IPS-18c (cell line): Measurements from ENCODE around the gene COG5.

Experiments
- H3K4me3 ChIP-seq: 2 replicates; pipeline ENCODE4 v1.7.0; 2013; ENCODE audit warnings: low read depth, mild to moderate bottlenecking, low read length, moderate library complexity; ENCODE audit not compliant: insufficient read depth
- H3K9me3 ChIP-seq: one replicate; pipeline ENCODE4 v1.6.1; 2013; ENCODE audit warnings: mild to moderate bottlenecking, low read length, moderate library complexity; ENCODE audit not compliant: control insufficient read depth, insufficient read depth

COG5 gene

GRCh38 chr7:107584716-107585115 is 21.0 kb upstream of the COG5 start:
- H3K9me3 ChIP-seq, result no peaks in the 10 kb centered on the region
- no peak overlapping the region for H3K4me3 ChIP-seq

- no peaks in the 10 kb centered on the region for H3K9me3 ChIP-seq
Observed at GRCh38 chr7:107582875-107583274, 19.2 kb upstream of the COG5 start.

GRCh38 chr7:107581387-107582013 is 17.8 kb upstream of the COG5 start:
- no peaks in the 10 kb centered on the region for H3K9me3 ChIP-seq
- H3K4me3 ChIP-seq, result no peak overlapping the region

More at GRCh38 chr7:107582875-107583274, 19.2 kb upstream of the COG5 start:
- no peak overlapping the region for H3K4me3 ChIP-seq

GRCh38 chr7:107580716-107581383 is 17.1 kb upstream of the COG5 start:
- peak overlapping the region; percentile 80 for H3K4me3 ChIP-seq
- no peaks in the 10 kb centered on the region for H3K9me3 ChIP-seq

GRCh38 chr7:107579885-107580715 is 16.4 kb upstream of the COG5 start, which contains the start of gene BCAP29:
Gene BCAP29, plus strand, starts transcription at chr7:107580246. Its CDS starts 527 bp downstream, at chr7:107580773.
- Histone ChIP-seq H3K9me3 (no peaks in the 10 kb centered on the region), H3K4me3 (peak within 1 kb of the TSS; percentile 80)

- H3K4me3 ChIP-seq, result peak overlapping the region; percentile 80
- no peaks in the 10 kb centered on the region for H3K9me3 ChIP-seq
Observed at GRCh38 chr7:107579554-107579884, 15.8 kb upstream of the COG5 start.

DNA sequence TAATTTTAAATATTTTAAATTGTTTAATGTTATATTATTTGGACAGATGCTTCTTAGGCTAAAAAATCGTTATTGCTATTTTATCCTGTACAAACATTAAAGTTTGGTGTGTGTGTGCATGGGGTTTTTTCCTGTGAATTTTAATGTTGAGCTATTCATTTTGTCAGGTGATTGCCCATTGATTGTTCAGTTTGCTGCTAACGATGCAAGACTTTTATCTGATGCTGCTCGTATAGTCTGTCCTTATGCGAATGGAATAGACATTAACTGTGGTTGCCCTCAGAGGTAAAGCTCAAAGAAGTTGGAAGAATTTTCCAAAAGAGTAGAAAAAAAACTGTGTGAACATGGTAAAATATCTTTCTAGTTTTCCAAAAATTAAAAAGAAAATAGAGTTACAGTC is 9.8 kb upstream of the COG5 start:
- Histone ChIP-seq H3K4me3 (no peak overlapping the region), H3K9me3 (no peaks in the 10 kb centered on the region)

GRCh38 chr7:107570298-107570697 is 6.6 kb upstream of the COG5 start:
- Histone ChIP-seq H3K9me3 (no peaks in the 10 kb centered on the region), H3K4me3 (no peak overlapping the region)

- H3K9me3 ChIP-seq, result no peaks in the 10 kb centered on the region
- H3K4me3 ChIP-seq, result peak overlapping the region; percentile 81
Observed at GRCh38 chr7:107564553-107565298, 1.0 kb upstream of the COG5 start.

DNA sequence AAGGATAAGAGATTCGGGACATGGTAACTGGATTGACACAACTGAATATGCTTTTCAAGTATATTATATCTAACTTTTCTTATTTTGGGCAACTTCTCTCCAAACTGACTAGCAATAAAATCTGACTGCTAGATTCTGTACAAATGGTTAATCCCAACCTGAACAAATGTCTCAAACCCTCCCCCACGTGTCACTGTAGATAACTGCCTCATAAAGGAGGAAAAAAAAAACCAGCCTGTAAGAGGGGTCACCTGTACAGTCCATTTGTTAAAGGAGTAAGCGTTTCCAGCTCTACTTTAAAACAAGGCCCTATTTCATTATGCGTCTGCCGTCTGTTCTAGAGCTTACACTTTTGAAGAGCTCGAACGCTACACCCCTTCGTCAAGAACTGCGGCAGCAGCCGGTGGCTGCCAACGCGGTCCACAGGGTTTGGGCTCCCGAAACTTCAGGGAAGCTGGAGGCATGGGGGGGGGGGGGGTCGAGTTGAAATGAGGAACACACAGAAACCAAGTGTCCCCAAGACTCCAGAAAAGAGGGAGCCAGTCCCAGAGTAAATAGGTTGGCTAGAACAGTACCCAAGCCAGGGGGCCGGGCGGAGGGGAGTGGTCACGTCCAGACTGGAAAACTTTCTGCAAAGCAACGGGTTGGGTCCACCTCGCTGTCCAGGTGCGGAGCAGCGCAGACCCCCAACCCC is 492 bp downstream of the COG5 start:
- H3K4me3 ChIP-seq, result peak overlapping the region; percentile 81
- H3K9me3 ChIP-seq, result no peaks in the 10 kb centered on the region

DNA sequence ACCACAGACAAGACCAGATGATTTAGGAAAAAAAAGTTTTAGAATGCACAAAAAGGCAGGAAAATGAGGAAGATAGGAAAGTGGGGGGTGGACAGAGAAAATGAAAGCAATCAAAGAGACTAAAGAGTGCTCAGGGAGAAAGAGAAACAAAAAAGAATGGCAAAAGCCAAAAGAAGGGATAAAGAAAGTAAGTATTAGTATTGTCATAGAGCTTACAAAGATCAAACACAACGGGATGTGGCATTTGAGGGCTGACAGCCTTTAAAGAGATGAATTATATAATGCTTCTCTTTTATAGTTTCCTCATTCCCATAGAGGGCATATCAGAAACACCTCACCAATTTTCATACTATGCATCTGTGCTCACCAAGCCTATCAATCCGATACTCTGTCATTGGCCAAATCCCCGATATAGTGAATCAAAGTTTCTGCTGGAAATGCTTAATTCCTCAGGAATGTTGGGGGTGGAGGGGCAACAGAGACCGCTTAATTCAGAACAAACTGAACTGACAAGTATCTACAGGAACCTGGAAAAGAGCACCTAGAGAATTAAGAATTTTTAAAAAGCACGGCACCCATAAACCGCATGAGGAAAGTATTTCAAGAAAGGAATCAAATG is 2.7 kb downstream of the COG5 start:
- Histone ChIP-seq H3K4me3 (no peak overlapping the region), H3K9me3 (no peaks in the 10 kb centered on the region)

DNA sequence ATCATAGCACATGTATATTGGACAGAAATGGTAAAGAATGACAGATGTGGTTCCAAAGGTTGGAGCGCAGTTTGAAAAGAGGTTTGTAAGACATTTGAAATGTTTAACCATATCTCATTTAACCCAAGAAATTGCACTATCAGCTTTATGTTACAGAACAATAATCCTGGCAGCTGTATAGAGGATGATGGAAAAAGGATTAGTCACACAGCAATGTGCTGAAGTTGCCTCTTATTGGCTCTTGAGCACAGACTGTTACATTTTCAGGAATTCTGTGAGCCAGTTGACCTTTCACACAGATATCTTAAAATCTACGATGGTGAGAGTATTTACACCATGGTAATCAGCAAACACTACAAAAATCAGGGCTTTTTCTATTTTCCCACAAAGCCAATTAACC is 3.9 kb downstream of the COG5 start:
- Histone ChIP-seq H3K4me3 (no peak overlapping the region), H3K9me3 (no peaks in the 10 kb centered on the region)

GRCh38 chr7:107555893-107556292 is 7.8 kb downstream of the COG5 start:
- Histone ChIP-seq H3K4me3 (no peak overlapping the region), H3K9me3 (no peaks in the 10 kb centered on the region)

GRCh38 chr7:107551936-107552335 is 11.8 kb downstream of the COG5 start:
- Histone ChIP-seq H3K4me3 (no peak overlapping the region), H3K9me3 (no peaks in the 10 kb centered on the region)

GRCh38 chr7:107544848-107545591 is 18.7 kb downstream of the COG5 start:
- Histone ChIP-seq H3K9me3 (no peaks in the 10 kb centered on the region), H3K4me3 (no peak overlapping the region)
